ENCODE data around the gene LCP2. TPM values are rescaled to one million over a fixed set of nuclear protein-coding genes. Genes with fewer than 3 reads are reported as not detected.

The LCP2 gene
- total RNA-seq, 1 donor from 2014 or later, result 0.11 TPM

DNA sequence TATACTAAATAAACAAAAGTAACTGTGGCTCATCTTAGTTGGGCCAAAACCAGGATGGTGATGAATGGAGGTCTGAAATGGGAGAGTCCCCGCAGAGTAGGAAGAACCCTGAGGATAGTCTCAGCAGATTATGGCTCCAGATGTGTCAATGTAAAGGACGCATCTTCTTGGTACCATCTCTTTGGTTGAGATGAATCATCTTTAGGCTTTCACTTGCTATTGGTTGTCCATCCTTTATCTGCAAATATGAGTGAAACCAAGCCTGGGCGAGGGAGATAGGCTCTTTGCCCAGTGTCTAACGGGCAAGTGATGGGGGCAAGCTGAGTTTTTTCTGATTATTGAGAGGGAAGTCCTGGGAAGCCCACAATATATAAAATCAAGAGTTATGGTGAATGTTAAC lies 19.4 kb upstream of the LCP2 start:
- DNase-seq (ENCODE audit: low read depth), result no peak

DNA sequence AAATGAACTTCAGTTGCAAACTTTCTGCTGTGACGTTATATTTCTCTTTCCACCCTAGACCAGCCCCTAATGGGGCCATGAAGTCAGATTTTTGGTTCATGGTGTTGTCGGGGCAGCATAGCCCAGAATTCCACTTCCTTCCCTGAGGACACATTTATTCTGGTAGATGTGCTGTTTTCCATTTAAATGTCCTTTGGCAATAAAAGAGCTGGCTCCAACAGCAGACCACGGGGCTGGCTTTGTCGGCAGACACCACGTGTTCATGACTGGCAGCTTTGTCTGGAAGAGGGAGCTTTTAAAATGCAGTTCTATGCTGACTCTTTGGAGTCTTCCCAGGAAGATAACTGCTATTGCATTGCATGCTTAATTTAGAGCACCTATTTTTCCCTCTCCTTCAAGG lies 17.6 kb upstream of the LCP2 start:
- no peak for DNase-seq (ENCODE audit: low read depth)

DNA sequence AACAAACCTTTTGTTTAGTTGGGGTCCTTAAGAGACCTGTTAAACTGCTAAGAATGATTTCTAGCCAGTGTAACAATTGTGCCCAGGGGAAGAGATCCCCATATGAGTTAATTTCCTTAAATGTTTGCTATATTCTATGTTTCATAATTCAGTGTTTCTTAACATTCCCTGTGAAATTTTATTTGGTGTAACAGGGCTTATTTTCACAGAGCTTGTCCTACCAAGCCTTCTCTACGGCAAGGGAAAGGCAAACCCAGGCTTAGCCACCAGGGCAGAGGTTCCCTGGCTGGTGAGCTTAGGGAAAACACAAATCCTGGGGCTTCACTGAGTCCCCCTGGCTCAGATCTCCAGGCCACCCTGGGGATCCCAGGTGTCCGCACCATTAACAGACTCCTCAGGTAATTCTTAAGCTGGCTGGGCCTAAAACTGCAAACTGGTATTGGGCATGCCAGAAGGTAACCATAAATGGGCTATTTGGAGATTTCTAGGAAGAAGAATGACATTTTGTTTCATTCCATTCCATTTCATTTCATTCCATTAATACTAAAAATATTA lies 17.0 kb upstream of the LCP2 start:
- no peak for DNase-seq (ENCODE audit: low read depth)

DNA sequence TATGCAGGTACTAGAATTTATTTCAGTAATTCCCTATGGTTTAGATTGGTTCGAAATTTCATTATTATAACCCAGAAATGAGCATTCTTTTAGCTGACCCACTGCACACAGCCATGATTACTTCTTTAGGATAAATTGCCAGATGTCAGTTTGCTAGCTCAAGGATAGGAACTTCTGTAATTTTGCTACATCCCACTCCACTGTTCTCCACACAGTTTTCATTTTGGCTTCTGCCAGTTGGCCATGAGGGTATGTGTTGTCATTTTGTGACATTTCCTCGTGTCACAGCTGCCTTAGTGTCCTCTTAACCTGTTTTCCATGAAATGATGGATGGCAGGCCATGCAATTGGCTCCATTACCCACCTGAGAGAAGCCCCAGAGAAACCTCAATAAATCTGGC lies 16.2 kb upstream of the LCP2 start:
- DNase-seq (ENCODE audit: low read depth), result no peak

DNA sequence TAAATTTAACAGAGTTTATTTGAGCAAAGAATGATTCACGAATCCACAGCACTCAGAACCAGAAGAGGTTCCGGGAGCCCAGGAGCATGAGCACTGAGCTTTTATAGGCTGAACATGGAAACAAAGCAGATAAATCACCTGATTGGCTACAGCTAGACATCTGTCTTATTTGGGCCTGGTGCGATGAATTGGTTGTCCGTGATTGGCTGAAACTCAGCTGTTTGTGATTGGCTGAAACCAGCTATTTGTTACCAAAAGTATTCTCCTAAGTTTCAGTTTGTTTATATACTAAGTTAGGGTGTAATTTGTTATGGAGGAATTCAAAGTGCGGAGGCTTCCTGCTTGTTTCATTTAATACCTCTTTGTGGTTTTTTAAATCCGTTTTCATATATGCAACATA lies 15.8 kb upstream of the LCP2 start:
- DNase-seq (ENCODE audit: low read depth), result no peak

DNA sequence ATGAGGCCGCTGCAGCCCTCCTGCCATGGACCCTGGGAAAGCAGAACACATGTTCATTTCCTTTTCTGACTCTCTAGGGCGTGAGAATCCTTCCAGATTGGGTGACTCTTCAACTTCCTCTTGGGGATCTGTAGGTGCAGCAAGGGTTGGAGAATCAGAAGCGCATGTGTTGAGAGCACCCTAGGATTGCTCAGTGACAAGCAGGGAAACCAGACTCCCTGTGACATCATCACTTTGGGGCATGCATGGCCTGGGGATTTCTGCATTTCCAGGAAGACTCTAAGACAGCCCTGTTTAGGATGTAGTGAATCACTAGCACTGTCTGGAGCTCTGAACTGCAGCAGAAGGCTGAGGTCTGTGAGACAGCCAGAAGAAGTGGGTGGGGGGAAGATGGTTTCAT lies 15.1 kb upstream of the LCP2 start:
- DNase-seq (ENCODE audit: low read depth), result no peak

DNA sequence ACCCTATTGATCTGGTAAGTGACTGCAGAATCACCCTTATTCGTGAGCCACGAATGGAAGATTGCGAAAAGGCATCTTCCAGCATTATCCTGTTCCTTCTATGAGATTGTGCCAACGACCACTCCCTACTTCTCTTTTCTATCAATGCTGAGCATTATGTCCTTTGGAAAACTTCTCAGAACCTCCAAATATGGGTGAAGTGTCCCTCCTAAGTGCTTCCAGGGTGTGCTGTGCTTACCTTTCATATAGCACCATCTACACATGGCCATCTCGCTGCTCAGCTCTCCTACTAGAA lies 14.7 kb upstream of the LCP2 start:
- no peak for DNase-seq (ENCODE audit: low read depth)

DNA sequence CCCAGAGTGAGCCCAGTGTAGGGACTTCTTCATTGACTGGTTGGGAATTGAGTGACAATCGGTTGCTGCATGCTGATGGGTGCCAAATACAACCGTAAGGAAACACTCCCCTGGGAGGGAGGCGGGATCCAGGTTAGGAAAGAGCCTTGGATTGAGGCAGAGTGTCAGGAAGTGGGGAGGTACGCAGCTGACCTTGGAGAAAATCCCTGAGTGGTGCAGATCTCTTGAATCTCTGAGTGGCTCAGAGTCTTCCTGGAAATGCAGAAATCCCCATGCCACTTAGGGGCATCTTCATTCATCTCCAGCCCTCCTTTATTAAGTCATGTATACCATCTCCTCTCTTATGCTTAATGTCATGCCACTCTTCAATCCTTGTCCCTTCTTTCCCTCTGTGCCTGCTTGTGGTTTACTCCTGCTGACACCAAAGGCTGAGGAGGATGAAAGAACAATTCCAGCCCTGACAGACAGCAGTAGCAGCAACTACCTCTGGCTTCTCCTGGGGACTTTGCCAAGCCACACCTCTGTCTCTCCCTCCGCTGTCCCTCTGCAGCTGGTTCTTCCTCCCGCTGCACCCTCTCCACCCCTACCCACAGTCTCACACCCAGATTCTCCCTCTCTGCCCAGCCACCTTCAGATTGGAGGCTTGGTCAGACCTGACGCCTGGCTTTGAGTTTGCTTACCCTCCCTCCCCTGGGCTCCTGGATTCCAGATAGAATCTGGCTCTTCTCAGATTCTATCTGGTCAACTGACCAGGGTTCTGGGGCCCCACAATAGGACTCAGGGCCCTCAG lies 14.1 kb upstream of the LCP2 start:
- DNase-seq (ENCODE audit: low read depth), result no peak

DNA sequence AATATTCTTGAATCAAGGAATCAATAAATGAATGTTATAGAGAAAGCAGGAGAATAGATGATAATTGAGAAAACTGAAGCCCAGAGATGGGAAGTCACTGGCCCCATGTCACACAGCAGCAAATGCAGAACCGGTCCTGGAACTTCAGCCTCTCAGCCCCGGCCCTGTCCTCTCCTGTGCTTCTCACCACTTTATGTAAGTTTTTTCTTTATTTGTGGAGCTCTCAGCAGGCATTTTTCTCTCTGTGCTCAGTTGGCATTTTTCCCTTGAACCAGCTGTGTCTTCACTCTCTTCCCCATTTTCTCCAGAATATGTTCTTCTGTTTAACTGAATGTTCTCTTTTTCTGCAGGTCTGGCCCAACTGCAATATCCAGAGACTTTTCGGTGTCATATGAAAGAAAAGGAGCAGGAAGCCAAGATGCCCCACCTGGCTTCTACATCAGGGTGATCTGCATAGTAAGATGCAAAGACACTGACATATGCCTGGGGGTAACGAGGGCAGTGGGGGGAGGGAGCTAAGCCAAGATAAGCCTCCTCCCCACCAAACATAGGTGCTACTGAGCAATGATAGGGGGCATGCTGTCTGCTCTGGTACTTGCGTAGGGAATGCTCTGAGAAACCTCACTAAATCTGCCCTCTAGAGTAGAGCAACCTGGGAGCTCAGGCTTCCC lies 12.8 kb upstream of the LCP2 start:
- no peak for DNase-seq (ENCODE audit: low read depth)

DNA sequence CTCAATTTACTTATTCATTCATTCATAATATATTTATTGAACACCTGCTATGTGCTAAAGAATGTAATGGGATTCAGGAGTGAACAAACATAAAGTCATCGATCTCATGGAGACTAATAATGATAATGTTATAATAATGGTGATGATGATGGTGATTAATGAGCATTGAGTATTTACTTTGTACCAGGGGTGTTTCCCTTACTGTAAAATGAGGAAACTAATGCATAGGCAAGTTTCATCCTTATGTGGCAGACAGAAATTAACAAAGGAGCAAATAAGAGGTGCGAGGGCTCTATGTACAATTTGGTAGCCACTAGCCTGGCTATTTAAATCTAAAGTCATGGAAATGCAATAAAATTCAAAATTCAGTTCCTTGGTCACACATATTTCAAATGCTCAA lies 11.1 kb upstream of the LCP2 start:
- no peak for DNase-seq (ENCODE audit: low read depth)

DNA sequence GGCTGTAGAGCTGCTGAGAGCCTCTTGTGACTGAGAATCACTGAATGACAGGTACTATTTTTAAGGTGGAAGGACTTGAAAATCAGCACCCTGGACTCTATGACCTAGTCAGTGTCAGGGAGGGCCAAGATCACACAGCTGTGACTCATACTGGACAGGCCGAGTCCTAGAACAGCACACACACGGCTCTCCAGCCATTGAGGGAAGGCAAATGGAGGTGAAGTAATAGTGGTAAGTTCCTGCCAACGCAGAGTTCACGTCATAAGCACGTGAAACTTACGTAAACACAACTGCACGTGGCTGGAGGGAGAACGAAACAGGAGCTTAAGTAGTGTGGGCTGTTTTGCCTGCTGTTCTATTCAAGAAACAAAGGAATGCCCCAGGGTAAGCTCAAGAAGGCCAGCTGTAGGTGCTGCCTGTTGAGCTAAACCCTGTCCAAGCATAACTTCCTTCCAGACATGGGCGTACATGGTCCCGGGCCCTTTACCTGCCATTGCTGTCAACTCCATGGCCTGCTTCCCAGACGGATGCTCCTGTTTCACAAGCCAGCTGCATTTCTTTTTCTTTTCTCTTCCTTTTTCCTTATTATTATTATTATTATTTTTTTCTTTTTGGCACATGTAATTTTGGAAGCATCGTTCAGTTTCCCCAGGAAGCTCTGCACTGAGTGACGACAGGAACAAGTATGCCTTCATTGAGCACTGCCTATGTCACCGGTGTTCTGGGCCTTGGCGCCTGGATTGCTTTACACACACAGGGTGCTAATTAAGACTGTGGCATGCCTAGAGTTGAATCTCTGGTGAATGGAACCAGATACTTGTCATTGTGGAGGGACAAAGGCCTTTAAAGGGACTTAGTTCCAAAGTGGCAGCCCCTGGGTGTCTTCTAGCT lies 10.2 kb upstream of the LCP2 start:
- DNase-seq (ENCODE audit: low read depth), result peak; percentile 4

DNA sequence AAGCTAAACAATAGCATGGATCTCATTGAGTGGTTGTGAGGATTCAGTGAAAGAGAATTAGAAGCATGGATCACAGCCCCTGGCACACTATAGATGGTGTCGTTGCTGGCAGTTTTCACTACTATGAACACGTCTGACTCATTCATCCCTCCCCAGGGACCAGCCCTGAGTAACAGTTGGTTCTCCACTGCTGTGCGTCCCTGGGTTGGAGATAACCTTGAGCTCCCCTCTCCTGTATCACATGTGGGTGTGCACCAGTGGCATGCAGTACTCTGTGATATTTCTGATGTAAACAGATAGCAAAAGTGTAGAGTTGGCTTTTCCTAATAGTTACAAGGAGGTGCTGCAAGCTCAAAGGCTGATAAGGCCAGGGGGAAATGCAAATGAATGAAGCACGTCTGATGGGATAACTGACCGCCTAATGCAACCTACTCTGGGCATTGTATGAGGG lies 8.8 kb upstream of the LCP2 start:
- peak; percentile 5 for DNase-seq (ENCODE audit: low read depth)

DNA sequence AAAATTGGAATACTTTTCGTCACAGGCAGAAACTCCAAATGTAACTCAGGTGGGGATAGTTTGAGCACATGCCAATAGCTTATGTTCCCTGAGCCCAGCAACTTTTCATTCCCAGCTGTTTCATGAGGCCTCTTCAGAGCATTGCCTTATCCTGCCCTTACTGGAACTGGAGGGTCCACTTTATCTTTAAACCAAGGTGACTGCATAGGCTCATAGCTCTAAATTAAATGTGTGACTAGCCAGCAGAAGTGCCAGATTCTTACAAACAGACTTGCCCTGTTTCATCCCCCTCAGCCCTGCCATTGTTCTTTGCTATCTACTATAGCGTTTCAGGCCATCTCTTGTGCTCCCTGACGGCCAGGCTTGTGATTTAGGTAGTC lies 8.1 kb upstream of the LCP2 start:
- DNase-seq (ENCODE audit: low read depth), result no peak

DNA sequence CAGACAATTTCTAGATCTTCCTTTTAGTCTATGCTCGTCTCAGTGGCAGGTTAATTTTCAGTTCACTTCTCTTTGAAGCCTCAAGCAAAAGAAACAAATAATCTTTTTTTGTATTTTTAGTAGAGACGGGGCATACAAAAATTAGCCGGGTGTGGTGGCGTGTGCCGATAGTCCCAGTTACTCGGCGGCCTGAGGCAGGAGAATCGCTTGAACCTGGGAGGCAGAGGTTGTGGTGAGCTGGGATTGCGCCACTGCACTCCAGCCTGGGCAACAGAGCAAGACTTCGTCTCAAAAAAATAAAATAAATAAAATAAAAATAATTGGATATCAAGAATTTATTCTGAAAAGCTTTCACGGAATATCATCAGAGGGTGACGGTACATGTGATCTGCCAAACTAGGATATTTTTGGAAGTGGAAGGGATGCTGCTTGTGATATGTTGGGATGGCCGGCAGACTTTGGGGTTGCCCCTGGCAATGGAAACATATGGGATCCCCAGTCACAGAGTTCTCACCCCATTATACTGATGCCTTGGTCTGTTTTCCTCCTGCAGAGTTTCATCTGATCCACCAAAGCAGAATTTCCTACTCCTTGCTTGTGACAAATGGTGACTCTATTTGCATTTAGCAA lies 7.6 kb upstream of the LCP2 start:
- no peak for DNase-seq (ENCODE audit: low read depth)

DNA sequence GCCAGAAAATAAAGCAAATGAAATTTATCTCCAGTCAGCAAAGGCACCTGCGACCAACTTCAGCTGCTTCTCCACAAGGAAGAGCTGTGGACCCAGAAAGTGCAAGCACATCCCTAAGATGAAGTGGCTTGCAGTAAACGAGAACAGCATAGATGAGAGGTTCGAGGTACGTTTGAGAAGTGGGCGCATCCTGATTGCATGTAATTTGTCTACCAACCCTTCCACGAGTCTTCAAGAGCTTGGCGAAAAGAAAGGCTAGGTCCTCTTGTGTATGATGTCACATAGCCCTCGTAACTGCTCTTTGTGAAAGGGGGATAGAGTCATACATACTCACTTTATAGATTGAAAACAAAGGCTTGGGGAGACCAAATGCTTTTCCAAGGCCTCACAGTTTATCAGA lies 6.0 kb upstream of the LCP2 start:
- no peak for DNase-seq (ENCODE audit: low read depth)

DNA sequence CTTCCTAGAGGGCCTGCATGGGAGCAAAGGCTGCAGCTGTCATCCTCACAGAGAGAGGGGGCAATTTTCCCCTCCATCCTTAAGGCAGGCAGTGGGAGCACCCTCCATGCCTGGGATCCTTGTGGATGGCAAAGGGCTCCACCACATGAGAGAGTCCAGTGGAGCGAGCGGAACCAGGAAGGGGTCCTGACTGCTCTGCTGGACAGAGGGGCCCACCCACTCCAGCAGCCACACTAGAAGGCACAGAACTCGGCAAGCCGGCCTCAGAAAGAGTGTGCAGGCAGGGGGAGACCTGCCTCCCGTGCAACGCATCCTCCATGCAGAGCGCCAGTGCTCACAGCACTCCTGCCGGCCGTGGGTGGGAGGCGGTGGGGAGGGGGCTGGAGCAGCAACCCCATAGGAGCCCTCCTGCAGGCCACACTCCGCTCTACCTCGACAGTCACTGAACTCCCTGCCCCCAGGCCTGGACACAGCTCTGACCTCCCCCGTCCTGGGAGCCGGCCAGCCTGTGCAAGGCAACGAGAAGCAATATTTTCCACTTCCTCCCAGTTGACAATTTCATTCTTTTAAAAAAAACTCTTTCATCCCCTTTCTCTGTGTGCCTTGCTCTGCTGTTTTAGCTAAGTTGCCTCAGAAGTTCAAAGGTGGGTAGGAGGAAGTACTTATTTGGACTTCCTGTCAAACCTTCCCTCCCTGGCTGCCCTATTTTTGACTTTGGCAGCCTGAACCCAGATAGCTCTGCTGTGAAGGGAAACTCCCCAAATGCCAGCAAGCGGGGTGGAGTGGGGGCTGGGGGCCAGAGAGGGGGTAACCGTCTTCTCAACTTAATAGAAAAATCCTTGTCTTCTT lies 5.3 kb upstream of the LCP2 start:
- DNase-seq (ENCODE audit: low read depth), result no peak

DNA sequence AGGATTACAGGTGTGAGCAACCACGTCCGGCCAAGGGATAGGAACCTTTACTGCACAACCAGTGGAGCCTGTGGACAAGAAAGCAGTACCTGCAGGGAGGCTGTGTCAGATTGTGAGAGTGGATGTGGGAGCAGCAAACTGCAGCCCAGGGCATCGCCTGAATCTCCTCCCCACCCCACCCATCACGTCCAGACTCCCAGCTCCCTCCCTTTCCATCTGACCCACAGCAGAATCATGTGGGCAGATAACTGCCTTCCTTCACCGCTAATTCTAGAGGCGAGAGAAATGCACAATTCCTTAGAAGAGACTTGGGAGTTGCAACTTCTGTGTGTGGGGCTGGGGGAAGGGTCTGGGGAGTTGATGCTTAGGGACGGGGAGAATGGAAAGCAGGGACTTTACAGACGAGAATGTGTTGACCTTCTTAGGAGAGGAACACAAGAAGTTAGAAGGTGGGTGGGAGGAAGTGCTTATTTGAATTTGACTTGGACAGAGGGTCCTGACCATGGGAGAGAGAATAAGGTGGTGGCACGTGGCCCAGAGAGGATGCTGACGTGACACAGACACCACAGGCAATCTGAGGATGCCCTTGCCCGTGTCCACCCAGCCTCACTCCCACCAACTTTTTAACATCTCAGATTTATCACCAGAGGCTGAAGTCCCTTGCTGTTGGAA lies 4.5 kb upstream of the LCP2 start:
- DNase-seq (ENCODE audit: low read depth), result no peak

DNA sequence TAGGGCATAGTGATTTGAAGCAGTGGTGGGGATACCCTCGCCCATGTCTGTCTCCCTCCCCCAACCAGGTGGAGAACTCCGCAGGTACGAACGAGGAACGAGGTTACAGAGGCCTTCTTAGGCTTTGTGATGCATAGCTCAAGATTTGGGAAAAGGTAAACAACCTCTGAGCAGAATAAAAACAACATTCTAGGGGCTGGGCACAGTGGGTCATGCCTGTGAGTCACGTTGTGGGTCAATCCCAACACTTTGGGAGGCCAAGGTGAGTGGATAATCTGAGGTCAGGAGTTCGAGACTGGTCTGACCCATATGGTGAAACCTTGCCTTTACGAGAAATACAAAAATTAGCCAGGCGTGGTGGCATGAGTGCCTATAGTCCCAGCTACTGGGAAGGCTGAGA lies 3.6 kb upstream of the LCP2 start:
- no peak for DNase-seq (ENCODE audit: low read depth)

DNA sequence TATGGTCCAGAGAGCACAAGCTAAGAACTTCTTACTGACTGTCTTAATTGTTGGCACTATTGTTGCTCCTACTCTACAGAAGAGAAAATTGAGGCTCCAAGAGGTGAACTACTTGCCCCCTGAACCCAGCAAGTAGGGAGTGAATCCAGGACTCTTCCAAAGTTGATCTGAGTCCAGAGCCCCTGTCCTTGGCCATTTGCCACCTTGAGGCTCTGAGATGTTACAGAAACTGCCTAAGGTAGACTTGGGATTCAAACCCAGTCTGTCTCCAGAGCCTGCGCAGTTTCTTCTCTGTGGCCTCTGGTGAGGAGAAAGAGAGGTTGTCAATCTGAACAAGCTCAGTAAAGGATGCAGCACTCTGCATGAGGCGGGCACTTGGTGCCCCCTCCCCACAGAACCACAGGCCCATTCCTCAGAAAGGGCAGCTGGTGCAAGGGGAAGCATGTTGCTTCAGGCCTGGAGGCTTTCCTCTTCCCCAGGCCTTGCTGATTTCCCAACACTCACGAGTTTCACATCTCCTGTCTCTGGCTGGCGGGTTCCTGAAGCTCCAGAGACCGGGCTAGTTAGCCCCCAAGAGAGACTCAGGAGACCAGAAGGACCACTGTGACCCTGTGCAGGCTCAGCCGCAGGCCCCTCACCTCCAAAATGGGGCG lies 2.9 kb upstream of the LCP2 start:
- DNase-seq (ENCODE audit: low read depth), result no peak

All from myocyte (in vitro differentiated cells).